ENCODE measurements around the gene RAPGEFL1. TPM values are rescaled to one million over a fixed set of nuclear protein-coding genes. Genes with fewer than 3 reads are reported as not detected.

Gene RAPGEFL1
- total RNA-seq, 1 experiment from 2014 or later = 23.0 TPM

DNA sequence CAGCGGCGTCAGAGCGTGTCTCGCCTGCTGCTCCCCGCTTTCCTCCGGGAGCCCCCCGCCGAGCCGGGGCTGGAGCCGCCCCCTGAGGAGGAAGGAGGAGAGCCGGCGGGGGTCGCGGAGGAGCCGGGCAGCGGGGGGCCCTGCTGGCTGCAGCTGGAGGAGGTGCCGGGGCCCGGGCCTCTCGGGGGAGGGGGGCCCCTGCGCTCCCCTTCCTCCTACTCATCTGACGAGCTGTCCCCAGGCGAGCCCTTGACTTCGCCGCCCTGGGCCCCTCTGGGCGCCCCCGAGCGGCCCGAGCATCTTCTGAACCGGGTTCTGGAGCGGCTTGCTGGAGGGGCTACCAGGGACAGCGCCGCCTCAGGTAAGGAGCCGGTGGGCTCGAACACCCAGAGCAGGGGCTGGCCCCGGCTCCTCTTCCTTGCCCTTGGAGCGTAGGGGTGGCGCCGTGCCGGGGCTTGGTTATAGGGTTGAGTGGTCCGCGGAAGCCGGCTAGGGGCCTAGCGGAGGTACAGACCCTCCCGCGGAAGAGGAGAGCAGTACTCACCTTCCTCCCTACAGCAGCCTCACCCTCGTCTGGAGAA lies 841 bp downstream of the RAPGEFL1 start (continued):
- TF ChIP-seq, protein P1, sequence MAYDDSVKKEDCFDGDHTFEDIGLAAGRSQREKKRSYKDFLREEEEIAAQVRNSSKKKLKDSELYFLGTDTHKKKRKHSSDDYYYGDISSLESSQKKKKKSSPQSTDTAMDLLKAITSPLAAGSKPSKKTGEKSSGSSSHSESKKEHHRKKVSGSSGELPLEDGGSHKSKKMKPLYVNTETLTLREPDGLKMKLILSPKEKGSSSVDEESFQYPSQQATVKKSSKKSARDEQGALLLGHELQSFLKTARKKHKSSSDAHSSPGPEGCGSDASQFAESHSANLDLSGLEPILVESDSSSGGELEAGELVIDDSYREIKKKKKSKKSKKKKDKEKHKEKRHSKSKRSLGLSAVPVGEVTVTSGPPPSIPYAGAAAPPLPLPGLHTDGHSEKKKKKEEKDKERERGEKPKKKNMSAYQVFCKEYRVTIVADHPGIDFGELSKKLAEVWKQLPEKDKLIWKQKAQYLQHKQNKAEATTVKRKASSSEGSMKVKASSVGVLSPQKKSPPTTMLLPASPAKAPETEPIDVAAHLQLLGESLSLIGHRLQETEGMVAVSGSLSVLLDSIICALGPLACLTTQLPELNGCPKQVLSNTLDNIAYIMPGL (CRISPR knock-in tag; IDR thresholded peaks at IDR 0.05) = peak; percentile 69
- no peak for TF ChIP-seq GTF2I (CRISPR knock-in tag; conservative IDR thresholded peaks at IDR 0.05)
- TF ChIP-seq, protein P2, sequence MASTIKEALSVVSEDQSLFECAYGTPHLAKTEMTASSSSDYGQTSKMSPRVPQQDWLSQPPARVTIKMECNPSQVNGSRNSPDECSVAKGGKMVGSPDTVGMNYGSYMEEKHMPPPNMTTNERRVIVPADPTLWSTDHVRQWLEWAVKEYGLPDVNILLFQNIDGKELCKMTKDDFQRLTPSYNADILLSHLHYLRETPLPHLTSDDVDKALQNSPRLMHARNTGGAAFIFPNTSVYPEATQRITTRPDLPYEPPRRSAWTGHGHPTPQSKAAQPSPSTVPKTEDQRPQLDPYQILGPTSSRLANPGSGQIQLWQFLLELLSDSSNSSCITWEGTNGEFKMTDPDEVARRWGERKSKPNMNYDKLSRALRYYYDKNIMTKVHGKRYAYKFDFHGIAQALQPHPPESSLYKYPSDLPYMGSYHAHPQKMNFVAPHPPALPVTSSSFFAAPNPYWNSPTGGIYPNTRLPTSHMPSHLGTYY (CRISPR knock-in tag; IDR thresholded peaks at IDR 0.05) = no peak
- no peak for TF ChIP-seq ATF1 (CRISPR knock-in tag; IDR thresholded peaks at IDR 0.05)
- no peak for TF ChIP-seq TEAD1 (CRISPR knock-in tag; IDR thresholded peaks at IDR 0.05)

DNA sequence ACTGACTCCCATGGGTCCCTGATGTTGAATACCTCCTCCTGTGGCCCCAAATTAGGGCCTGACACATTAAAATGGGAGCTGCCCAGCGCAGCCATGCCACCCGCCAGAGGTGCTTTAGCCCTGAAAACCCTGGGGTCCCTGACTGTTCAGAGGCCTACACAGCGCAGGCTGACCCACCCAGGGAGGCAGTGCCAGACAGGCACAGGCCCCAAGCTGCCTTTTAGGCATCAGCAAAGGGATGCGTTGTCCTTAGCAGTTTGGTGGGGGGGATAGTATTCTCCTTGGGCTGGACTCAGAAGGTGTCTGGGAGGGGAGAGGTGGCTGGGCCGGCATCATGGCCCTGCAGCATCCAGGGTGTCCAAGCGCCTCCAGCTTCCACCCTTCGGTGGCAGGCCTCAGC lies 1.4 kb downstream of the RAPGEFL1 start:
- POLR2A ChIA-PET = interaction anchor here (1.2 to 1.4 kb wide), 2 partner anchors 13 to 66 kb away, joined by 3 read pairs; no protein-coding TSS in a partner anchor
- DNase-seq (ENCODE audit: low spot score) = no peak
- H3K9me3 Mint-ChIP-seq = no peaks in the 10 kb centered on the region
- H3K27ac Mint-ChIP-seq = no peak overlapping the region
- H3K36me3 Mint-ChIP-seq = 0 out of 2 replicates have a peak, but pooled peaks cover 5% of the 10 kb centered on the region
- no peak for ATAC-seq
- no peaks in the 10 kb centered on the region for H3K27me3 Mint-ChIP-seq (ENCODE audit: low read depth)
- H3K4me3 Mint-ChIP-seq = peak overlapping the region; percentile 65
- CTCF ChIA-PET = interaction anchor here (1.0 to 7.4 kb wide), 7 partner anchors 10 to 144 kb away, joined by 3 to 75 read pairs (median 9); partner anchors contain the start of genes NR1D1 and WIPF2
- H3K4me1 Mint-ChIP-seq = peaks cover 20% of the 10 kb centered on the region
- TF ChIP-seq, protein P3, sequence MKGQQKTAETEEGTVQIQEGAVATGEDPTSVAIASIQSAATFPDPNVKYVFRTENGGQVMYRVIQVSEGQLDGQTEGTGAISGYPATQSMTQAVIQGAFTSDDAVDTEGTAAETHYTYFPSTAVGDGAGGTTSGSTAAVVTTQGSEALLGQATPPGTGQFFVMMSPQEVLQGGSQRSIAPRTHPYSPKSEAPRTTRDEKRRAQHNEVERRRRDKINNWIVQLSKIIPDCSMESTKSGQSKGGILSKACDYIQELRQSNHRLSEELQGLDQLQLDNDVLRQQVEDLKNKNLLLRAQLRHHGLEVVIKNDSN (CRISPR knock-in tag; IDR thresholded peaks at IDR 0.05) = no peak
- no peak for TF ChIP-seq ZNF416 (CRISPR knock-in tag; IDR thresholded peaks at IDR 0.05)
- TF ChIP-seq, protein P4, sequence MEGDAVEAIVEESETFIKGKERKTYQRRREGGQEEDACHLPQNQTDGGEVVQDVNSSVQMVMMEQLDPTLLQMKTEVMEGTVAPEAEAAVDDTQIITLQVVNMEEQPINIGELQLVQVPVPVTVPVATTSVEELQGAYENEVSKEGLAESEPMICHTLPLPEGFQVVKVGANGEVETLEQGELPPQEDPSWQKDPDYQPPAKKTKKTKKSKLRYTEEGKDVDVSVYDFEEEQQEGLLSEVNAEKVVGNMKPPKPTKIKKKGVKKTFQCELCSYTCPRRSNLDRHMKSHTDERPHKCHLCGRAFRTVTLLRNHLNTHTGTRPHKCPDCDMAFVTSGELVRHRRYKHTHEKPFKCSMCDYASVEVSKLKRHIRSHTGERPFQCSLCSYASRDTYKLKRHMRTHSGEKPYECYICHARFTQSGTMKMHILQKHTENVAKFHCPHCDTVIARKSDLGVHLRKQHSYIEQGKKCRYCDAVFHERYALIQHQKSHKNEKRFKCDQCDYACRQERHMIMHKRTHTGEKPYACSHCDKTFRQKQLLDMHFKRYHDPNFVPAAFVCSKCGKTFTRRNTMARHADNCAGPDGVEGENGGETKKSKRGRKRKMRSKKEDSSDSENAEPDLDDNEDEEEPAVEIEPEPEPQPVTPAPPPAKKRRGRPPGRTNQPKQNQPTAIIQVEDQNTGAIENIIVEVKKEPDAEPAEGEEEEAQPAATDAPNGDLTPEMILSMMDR (IDR thresholded peaks at IDR 0.05) = no peak

DNA sequence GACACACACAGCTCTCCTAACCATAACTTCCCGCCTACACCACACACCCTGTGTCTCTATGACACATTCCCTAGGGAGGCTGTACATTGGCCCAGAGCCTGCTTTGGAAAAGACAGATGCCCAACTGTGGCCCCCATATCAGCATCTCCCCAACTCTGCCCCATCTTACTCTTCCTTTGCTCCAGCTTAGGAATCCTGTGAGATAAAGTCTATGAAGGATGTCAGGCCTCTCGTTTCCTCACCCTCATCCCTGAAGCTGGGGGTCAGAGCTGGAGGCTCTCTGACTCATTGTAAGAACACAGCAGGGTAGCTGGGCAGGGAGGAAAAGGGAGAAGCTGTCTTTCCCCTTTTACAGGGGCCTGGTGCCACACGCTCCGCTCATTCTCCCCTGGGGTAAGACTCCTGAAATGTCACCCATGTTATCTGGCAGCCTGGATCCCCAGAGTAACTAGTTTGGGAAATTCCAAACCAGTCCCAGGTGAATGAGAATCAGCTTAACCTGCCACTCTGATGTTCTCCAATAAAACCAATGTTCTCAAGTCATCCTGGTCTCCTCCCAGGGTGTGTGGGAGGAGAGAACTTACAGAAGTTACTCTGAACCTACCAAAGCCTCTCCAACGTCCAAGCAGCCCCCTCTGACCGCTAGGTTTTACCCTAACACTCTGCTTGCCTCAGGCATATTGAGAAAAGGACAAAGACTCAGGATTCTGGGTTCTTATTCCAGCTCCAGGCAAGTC lies 2.8 kb downstream of the RAPGEFL1 start:
- H3K27ac Mint-ChIP-seq = no peak overlapping the region
- H3K27me3 Mint-ChIP-seq (ENCODE audit: low read depth) = no peaks in the 10 kb centered on the region
- POLR2A ChIA-PET = interaction anchor here (1.3 kb wide), 1 partner anchor 11 kb away, joined by 3 read pairs; no protein-coding TSS in a partner anchor

More for the DNA sequence above, 2.8 kb downstream of the RAPGEFL1 start:
- no peak overlapping the region for H3K4me3 Mint-ChIP-seq
- TF ChIP-seq GRHL2 (CRISPR knock-in tag; IDR thresholded peaks at IDR 0.05; ENCODE audit: insufficient replicate concordance, severe bottlenecking) = no peak
- no peak for TF ChIP-seq ZNF138 (CRISPR knock-in tag; conservative IDR thresholded peaks at IDR 0.05)
- TF ChIP-seq ZNF671 (CRISPR knock-in tag; IDR thresholded peaks at IDR 0.05) = no peak
- TF ChIP-seq MXD4 (CRISPR knock-in tag; IDR thresholded peaks at IDR 0.05; ENCODE audit: borderline replicate concordance) = no peak
- TF ChIP-seq, protein P5, sequence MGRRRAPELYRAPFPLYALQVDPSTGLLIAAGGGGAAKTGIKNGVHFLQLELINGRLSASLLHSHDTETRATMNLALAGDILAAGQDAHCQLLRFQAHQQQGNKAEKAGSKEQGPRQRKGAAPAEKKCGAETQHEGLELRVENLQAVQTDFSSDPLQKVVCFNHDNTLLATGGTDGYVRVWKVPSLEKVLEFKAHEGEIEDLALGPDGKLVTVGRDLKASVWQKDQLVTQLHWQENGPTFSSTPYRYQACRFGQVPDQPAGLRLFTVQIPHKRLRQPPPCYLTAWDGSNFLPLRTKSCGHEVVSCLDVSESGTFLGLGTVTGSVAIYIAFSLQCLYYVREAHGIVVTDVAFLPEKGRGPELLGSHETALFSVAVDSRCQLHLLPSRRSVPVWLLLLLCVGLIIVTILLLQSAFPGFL (CRISPR knock-in tag; IDR thresholded peaks at IDR 0.05; ENCODE audit: borderline replicate concordance) = no peak
- TF ChIP-seq SMAD3 (CRISPR knock-in tag; IDR thresholded peaks at IDR 0.05; ENCODE audit: borderline replicate concordance) = no peak
- H3K9me3 Mint-ChIP-seq = no peaks in the 10 kb centered on the region
- 0 out of 2 replicates have a peak, but pooled peaks cover 2% of the 10 kb centered on the region for H3K36me3 Mint-ChIP-seq
- peaks cover 20% of the 10 kb centered on the region for H3K4me1 Mint-ChIP-seq
- ATAC-seq (no peak), DNase-seq (ENCODE audit: low spot score) (no peak)
- CTCF ChIA-PET = interaction anchor here (0.6 to 7.4 kb wide), 7 partner anchors 11 to 145 kb away, joined by 3 to 75 read pairs (median 7); no protein-coding TSS in a partner anchor
